BLaER1 treated with 17β-estradiol and CSF1 and Interleukin-3, amounts not matched to agents 10 nM and 100 nM (cell line): ENCODE results near the gene TRIM69.
"Not testable (repeated sequence)": the region's sequence is repeated elsewhere in the genome, so short reads cannot be mapped to it uniquely, and the experiment has no call there.

Experiments used
- H3K27ac ChIP-seq, 11 experiments: shearing (Covaris generic); formaldehyde crosslinking; 2 replicates each; pipeline ENCODE4 v1.8.1; 2022
- H3K27me3 ChIP-seq, 11 experiments: shearing (Covaris generic); formaldehyde crosslinking; 2 replicates each; pipeline ENCODE4 v1.8.1; 2022
- H3K36me3 ChIP-seq, 11 experiments: shearing (Covaris generic); formaldehyde crosslinking; 2 replicates each; pipeline ENCODE4 v1.8.1; 2022
- H3K4me1 ChIP-seq, 10 experiments: shearing (Covaris generic); formaldehyde crosslinking; 2 replicates each; pipeline ENCODE4 v1.8.1; 2022
- H3K4me2 ChIP-seq, 11 experiments: shearing (Covaris generic); formaldehyde crosslinking; 2 replicates each; pipeline ENCODE4 v1.8.1; 2022
- H3K4me3 ChIP-seq, 10 experiments: shearing (Covaris generic); formaldehyde crosslinking; 2 replicates each; pipeline ENCODE4 v1.8.1; 2022
- H3K9ac ChIP-seq, 11 experiments: shearing (Covaris generic); formaldehyde crosslinking; 2 replicates each; pipeline ENCODE4 v1.8.1; 2022
- H3K9me3 ChIP-seq, 11 experiments: shearing (Covaris generic); formaldehyde crosslinking; replicated peaks in 1 of 11; 2 replicates each; pipeline ENCODE4 v1.8.1; 2022
- H4K20me1 ChIP-seq, 11 experiments: shearing (Covaris generic); formaldehyde crosslinking; 2 replicates each; pipeline ENCODE4 v1.8.1; 2022
- Cebpa-rat ChIP-seq, 11 experiments: shearing (Covaris generic); IDR thresholded peaks; 2 replicates each; pipeline ENCODE4 v1.8.1; 2022

The TRIM69 gene

GRCh38 chr15:44782516-44782915 is 46.2 kb downstream of the TRIM69 start:
- H4K20me1 ChIP-seq: no peaks in the 10 kb centered on the region
- H3K9ac ChIP-seq: no peak overlapping the region
- TF ChIP-seq Cebpa-rat (IDR thresholded peaks at IDR 0.05): no peak
- peaks cover 4 to 43% (median 20%) of the 10 kb centered on the region in 10 experiments; a peak in 18 of 20 replicates for H3K4me1 ChIP-seq
- H3K27ac ChIP-seq: no peak overlapping the region
- H3K36me3 ChIP-seq: no peaks in the 10 kb centered on the region
- no peaks in the 10 kb centered on the region for H3K27me3 ChIP-seq
- H3K4me3 ChIP-seq: no peak overlapping the region
- H3K4me2 ChIP-seq: peak overlapping the region in 5 of 11 experiments; percentile 8 to 32 (median 10); a peak in 3 of 22 replicates
- H3K9me3 ChIP-seq: no peaks in the 10 kb centered on the region

DNA sequence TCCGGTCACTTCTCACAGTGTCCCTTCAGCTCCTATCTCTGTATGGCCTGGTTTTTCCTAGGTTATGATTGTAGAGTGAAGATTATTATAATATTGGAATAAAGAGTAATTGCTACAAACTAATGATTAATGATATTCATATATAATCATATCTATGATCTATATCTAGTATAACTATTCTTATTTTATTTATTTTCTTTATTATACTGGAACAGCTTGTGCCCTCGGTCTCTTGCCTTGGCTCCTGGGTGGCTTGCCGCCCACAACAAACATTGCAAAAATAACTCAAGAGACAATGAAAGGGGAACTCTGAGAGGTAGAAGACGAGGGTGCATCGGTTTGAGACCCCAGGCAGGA is 48.6 kb downstream of the TRIM69 start:
- peak overlapping the region in 9 of 11 experiments; percentile 67 to 90 (median 76); a peak in 14 of 22 replicates for H3K27ac ChIP-seq
- peak overlapping the region in 10 of 11 experiments; percentile 8 to 87 (median 78); a peak in 18 of 22 replicates for H3K4me2 ChIP-seq

DNA sequence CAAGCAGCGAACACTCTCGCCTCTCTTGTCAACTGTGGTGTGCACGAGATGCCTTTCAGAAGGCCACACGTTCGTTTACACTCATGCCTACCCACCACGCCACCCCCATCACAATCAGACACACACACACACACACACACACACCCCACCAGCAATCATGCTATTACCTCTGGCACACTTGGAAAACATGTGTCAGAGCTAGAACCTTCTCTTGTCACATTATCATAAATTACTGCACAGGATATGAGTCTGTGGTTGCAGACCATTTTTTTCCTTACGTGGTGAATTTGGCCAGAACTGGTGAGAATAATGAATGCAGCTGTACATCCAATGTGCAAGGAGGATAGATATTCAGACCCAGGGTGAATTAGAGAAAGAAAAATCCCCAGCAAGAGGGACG is 52.4 kb downstream of the TRIM69 start:
- Histone ChIP-seq H3K9me3 (no peaks in the 10 kb centered on the region), H4K20me1 (no peaks in the 10 kb centered on the region), H3K4me2 (peak overlapping the region in 8 of 11 experiments; percentile 9 to 63 (median 32); a peak in 8 of 22 replicates), H3K27me3 (no peaks in the 10 kb centered on the region), H3K4me3 (no peak overlapping the region), H3K36me3 (no peaks in the 10 kb centered on the region), H3K27ac (no peak overlapping the region), H3K4me1 (peaks cover 4 to 51% (median 30%) of the 10 kb centered on the region in 10 experiments; a peak in 18 of 20 replicates), H3K9ac (no peak overlapping the region)
- TF ChIP-seq Cebpa-rat (IDR thresholded peaks at IDR 0.05): no peak

More for the DNA sequence above, 48.6 kb downstream of the TRIM69 start:
- Histone ChIP-seq H3K4me3 (peak overlapping the region; percentile 60 to 81 (median 70)), H3K4me1 (peaks cover 4 to 59% (median 30%) of the 10 kb centered on the region in 10 experiments; a peak in 18 of 20 replicates), H3K9ac (peak overlapping the region; percentile 76 to 89 (median 82); a peak in 20 of 22 replicates)
- not testable (repeated sequence) for H3K36me3 ChIP-seq, H3K27me3 ChIP-seq, H4K20me1 ChIP-seq, H3K9me3 ChIP-seq

DNA sequence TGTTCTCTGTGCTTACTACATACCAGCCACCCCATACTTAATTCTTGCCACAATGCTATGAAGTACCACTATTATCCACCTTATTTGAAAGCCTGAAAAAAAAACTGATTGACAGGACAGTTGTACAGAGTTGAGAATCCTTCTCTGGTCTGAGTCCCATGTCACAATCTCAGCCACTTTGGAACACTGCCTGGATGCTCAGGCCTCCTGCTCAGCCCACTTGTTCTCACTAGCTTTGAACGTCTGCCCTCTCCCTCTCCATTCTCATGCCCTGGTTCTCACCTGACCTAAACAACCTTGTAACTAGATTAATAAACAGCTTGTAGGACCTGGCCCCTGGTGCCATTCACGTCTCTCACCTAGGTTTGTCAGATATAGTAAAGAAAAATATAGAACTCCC is 53.9 kb downstream of the TRIM69 start:
- Histone ChIP-seq H3K4me1 (peaks cover under 1 to 38% (median 24%) of the 10 kb centered on the region in 10 experiments; a peak in 18 of 20 replicates), H3K4me2 (no peak overlapping the region), H4K20me1 (no peaks in the 10 kb centered on the region), H3K4me3 (no peak overlapping the region), H3K27ac (no peak overlapping the region), H3K9ac (no peak overlapping the region), H3K27me3 (no peaks in the 10 kb centered on the region), H3K36me3 (no peaks in the 10 kb centered on the region), H3K9me3 (no peaks in the 10 kb centered on the region)
- no peak for TF ChIP-seq Cebpa-rat (IDR thresholded peaks at IDR 0.05)

DNA sequence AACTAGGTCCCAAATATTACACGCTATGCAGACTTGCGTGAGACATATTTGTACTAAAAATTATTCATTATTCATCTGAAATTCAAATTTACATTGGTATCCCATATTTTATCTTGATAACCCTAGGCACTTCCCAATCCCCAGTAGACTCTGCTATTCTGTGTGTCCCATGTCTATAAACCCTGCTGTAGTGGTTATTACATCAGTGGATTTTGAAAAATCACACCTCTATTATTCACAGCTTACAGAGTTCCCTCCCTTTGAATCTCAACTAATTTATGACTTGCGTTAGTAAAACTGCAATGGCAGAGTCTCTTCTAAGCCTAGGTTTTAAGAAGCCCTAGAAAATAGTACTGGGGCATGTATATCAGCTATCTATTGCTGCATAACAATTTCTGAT is 54.3 kb downstream of the TRIM69 start:
- TF ChIP-seq Cebpa-rat (IDR thresholded peaks at IDR 0.05): no peak
- Histone ChIP-seq H3K9ac (no peak overlapping the region), H3K36me3 (no peaks in the 10 kb centered on the region), H3K4me1 (peaks cover 0 to 33% (median 19%) of the 10 kb centered on the region in 10 experiments; a peak in 15 of 20 replicates), H3K9me3 (no peaks in the 10 kb centered on the region), H4K20me1 (no peaks in the 10 kb centered on the region), H3K4me3 (no peak overlapping the region), H3K27me3 (no peaks in the 10 kb centered on the region), H3K4me2 (no peak overlapping the region), H3K27ac (no peak overlapping the region)

DNA sequence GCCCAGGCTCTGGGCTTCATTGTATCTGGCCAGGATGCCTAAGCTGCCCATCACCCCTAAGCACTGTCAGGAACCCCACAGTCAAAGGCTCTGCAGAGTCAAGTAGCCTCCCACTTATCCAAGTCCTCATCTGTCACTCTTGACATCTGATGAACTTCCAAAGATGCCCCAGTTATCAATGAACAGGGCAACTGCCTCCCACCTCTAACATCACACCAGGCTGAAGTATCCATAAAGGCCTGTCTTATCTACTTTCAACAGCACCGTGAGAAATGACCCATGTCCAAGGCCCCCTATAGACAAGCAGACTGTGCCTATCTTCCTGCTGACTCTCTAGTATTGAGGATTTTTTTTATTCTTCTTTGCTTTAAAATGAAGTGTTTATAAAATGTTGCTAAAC is 56.4 kb downstream of the TRIM69 start:
- Histone ChIP-seq H3K4me2 (no peak overlapping the region), H3K27ac (no peak overlapping the region), H3K36me3 (no peaks in the 10 kb centered on the region), H3K4me1 (peaks cover 0 to 15% (median 9%) of the 10 kb centered on the region in 10 experiments; a peak in 11 of 20 replicates), H4K20me1 (no peaks in the 10 kb centered on the region), H3K9me3 (no peaks in the 10 kb centered on the region), H3K27me3 (no peaks in the 10 kb centered on the region), H3K4me3 (no peak overlapping the region), H3K9ac (no peak overlapping the region)
- TF ChIP-seq Cebpa-rat (IDR thresholded peaks at IDR 0.05): no peak

GRCh38 chr15:44794072-44794471 is 57.7 kb downstream of the TRIM69 start:
- no peak overlapping the region for H3K4me2 ChIP-seq
- no peaks in the 10 kb centered on the region for H3K9me3 ChIP-seq
- no peaks in the 10 kb centered on the region for H3K36me3 ChIP-seq
- H3K27ac ChIP-seq: no peak overlapping the region
- no peak for TF ChIP-seq Cebpa-rat (IDR thresholded peaks at IDR 0.05)
- no peaks in the 10 kb centered on the region for H3K27me3 ChIP-seq
- no peaks in the 10 kb centered on the region for H4K20me1 ChIP-seq
- no peak overlapping the region for H3K4me3 ChIP-seq
- H3K4me1 ChIP-seq: peaks cover 0 to 2% (median 0%) of the 10 kb centered on the region in 10 experiments; a peak in 3 of 20 replicates
- no peak overlapping the region for H3K9ac ChIP-seq

GRCh38 chr15:44796508-44796907 is 60.2 kb downstream of the TRIM69 start:
- no peak for TF ChIP-seq Cebpa-rat (IDR thresholded peaks at IDR 0.05)
- no peaks in the 10 kb centered on the region for H4K20me1 ChIP-seq
- H3K4me3 ChIP-seq: no peak overlapping the region
- no peak overlapping the region for H3K9ac ChIP-seq
- no peaks in the 10 kb centered on the region for H3K27me3 ChIP-seq
- no peak overlapping the region for H3K27ac ChIP-seq
- H3K4me1 ChIP-seq: no peaks in the 10 kb centered on the region
- H3K4me2 ChIP-seq: no peak overlapping the region
- H3K36me3 ChIP-seq: no peaks in the 10 kb centered on the region
- no peaks in the 10 kb centered on the region for H3K9me3 ChIP-seq

DNA sequence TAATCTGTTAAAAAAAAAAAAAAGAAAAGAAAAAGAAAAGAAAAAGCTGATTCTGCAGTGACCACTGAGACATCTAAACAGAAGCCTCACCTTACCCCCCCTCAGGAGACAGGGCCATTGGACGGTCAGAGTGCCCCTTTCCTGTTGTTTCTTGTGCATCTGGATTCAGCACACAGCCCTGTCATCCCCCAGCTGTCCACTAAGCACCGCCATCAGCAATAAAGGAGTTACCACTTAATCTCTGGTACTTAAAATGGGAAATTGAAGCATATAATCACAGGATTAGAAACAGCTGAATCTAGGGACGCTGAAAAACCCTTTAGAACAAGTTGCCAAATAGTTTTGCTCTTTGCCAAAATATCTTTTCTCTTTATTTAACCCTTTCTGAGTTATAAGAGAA is 62.5 kb downstream of the TRIM69 start:
- H3K36me3 ChIP-seq: no peaks in the 10 kb centered on the region
- H3K4me1 ChIP-seq: no peaks in the 10 kb centered on the region
- H3K9me3 ChIP-seq: no peaks in the 10 kb centered on the region
- H3K27ac ChIP-seq: no peak overlapping the region
- no peak overlapping the region for H3K9ac ChIP-seq
- no peak for TF ChIP-seq Cebpa-rat (IDR thresholded peaks at IDR 0.05)
- H3K4me2 ChIP-seq: no peak overlapping the region
- H3K27me3 ChIP-seq: no peaks in the 10 kb centered on the region
- no peak overlapping the region for H3K4me3 ChIP-seq
- H4K20me1 ChIP-seq: no peaks in the 10 kb centered on the region

DNA sequence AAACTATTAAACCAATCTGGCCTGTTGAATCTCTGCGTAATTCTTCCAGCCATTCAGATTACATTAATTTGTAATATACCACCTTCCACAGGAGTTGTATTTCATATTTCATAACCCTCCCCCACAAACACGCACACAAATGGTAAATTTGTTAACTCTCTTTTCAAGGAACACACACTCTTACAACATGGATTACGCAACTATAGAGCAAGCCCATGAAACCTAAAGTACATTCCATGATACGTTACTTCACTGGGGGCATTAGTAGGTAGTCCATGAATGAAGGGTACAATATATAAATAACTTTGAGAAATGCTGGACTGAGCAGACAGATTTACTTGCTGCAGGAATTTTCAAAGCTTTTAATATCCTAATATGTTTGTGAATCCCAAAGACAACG is 65.0 kb downstream of the TRIM69 start:
- no peaks in the 10 kb centered on the region for H3K36me3 ChIP-seq
- no peaks in the 10 kb centered on the region for H3K4me1 ChIP-seq
- H3K4me3 ChIP-seq: no peak overlapping the region
- no peak overlapping the region for H3K4me2 ChIP-seq
- H3K9me3 ChIP-seq: no peaks in the 10 kb centered on the region
- peak in 4 of 11 experiments; percentile 37 to 78 (median 73); a peak in 7 of 22 replicates for TF ChIP-seq Cebpa-rat (IDR thresholded peaks at IDR 0.05)
- no peak overlapping the region for H3K27ac ChIP-seq
- no peak overlapping the region for H3K9ac ChIP-seq
- H3K27me3 ChIP-seq: no peaks in the 10 kb centered on the region
- no peaks in the 10 kb centered on the region for H4K20me1 ChIP-seq
